HL-60 (cell line): ENCODE measurements around the gene TGFBI.

Source experiments
- CTCF ChIP-seq: IDR thresholded peaks from one replicate; pipeline ENCODE4 v1.5.1; 2011; ENCODE audit warnings: low read length, control low read depth, inconsistent platforms; ENCODE audit not compliant: insufficient read depth
- REST ChIP-seq: IDR thresholded peaks from 2 replicates; pipeline ENCODE4 v1.6.1; 2012; ENCODE audit warnings: low read depth; ENCODE audit not compliant: insufficient replicate concordance

- TF ChIP-seq CTCF: no peak
- no peak for TF ChIP-seq REST
Measured at GRCh38 chr5:136103118-136103517, 74.3 kb downstream of the TGFBI start.
